ENCODE data around the gene RNF114. TPM values are rescaled to one million over a fixed set of nuclear protein-coding genes. Genes with fewer than 3 reads are reported as not detected.

The RNF114 gene
- polyA plus RNA-seq, 1 donor from 2014 or later: 109 TPM

- Histone ChIP-seq H3K36me3 (ENCODE audit: insufficient read depth, low read length) (no peaks in the 10 kb centered on the region), H3F3A (ENCODE audit: insufficient read depth, low read length, poor library complexity, severe bottlenecking) (no peaks in the 10 kb centered on the region), H3K9me2 (ENCODE audit: insufficient read depth, low read length) (no peaks in the 10 kb centered on the region), H3K9me3 (ENCODE audit: low read length) (no peaks in the 10 kb centered on the region), H3K9ac (ENCODE audit: low read length) (peak within 1 kb of the TSS; percentile 96), H3K27ac (ENCODE audit: low read length) (peak within 1 kb of the TSS; percentile 99), H3K4me3 (ENCODE audit: low read length) (peak within 1 kb of the TSS; percentile 88), H3K4me2 (ENCODE audit: low read length) (peak within 1 kb of the TSS; percentile 83), H2AFZ (ENCODE audit: low read depth, low read length) (peak within 1 kb of the TSS; percentile 94), H3K79me2 (replicated peaks; ENCODE audit: insufficient read depth, low read length) (peaks cover 36% of the 10 kb centered on the region), H4K20me1 (ENCODE audit: insufficient read depth) (no peaks in the 10 kb centered on the region), H3K27me3 (ENCODE audit: insufficient read depth, low read depth, low read length) (no peaks in the 10 kb centered on the region)
- peak; percentile 73 for TF ChIP-seq TAF1 (IDR thresholded peaks at IDR 0.05; ENCODE audit: low read depth)
- TF ChIP-seq RAD21 (conservative IDR thresholded peaks at IDR 0.05): peak; percentile 8
- TF ChIP-seq, protein P1, sequence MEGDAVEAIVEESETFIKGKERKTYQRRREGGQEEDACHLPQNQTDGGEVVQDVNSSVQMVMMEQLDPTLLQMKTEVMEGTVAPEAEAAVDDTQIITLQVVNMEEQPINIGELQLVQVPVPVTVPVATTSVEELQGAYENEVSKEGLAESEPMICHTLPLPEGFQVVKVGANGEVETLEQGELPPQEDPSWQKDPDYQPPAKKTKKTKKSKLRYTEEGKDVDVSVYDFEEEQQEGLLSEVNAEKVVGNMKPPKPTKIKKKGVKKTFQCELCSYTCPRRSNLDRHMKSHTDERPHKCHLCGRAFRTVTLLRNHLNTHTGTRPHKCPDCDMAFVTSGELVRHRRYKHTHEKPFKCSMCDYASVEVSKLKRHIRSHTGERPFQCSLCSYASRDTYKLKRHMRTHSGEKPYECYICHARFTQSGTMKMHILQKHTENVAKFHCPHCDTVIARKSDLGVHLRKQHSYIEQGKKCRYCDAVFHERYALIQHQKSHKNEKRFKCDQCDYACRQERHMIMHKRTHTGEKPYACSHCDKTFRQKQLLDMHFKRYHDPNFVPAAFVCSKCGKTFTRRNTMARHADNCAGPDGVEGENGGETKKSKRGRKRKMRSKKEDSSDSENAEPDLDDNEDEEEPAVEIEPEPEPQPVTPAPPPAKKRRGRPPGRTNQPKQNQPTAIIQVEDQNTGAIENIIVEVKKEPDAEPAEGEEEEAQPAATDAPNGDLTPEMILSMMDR (IDR thresholded peaks at IDR 0.05; ENCODE audit: poor library complexity, severe bottlenecking): no peak
- no peak for TF ChIP-seq EZH2 (IDR thresholded peaks at IDR 0.05; ENCODE audit: borderline replicate concordance, insufficient read depth, low read length, poor library complexity, severe bottlenecking)
- TF ChIP-seq POLR2AphosphoS5 (IDR thresholded peaks at IDR 0.05): peak; percentile 62
- peak; percentile 73 for TF ChIP-seq MXI1 (conservative IDR thresholded peaks at IDR 0.05; ENCODE audit: poor library complexity, severe bottlenecking)
- TF ChIP-seq EP300 (conservative IDR thresholded peaks at IDR 0.05; ENCODE audit: poor library complexity, severe bottlenecking): peak; percentile 64
- peak; percentile 22 for TF ChIP-seq SMC3 (conservative IDR thresholded peaks at IDR 0.05; ENCODE audit: poor library complexity)
- TF ChIP-seq REST (IDR thresholded peaks at IDR 0.05; ENCODE audit: borderline replicate concordance): peak; percentile 51
Measured at GRCh38 chr20:49915380-49916145, 20.6 kb upstream of the RNF114 start, which contains the start of gene SPATA2. Gene SPATA2, minus strand, starts transcription at chr20:49915529. Its CDS starts 7,039 bp downstream, at chr20:49908490.

- H3K9me3 ChIP-seq (ENCODE audit: low read length): no peaks in the 10 kb centered on the region
- H3K27ac ChIP-seq (ENCODE audit: low read length): peak overlapping the region; percentile 99
- H3K4me3 ChIP-seq (ENCODE audit: low read length): peak overlapping the region; percentile 88
- H3K4me2 ChIP-seq (ENCODE audit: low read length): no peak overlapping the region
- H2AFZ ChIP-seq (ENCODE audit: low read depth, low read length): peak overlapping the region; percentile 94
- no peaks in the 10 kb centered on the region for H3F3A ChIP-seq (ENCODE audit: insufficient read depth, low read length, poor library complexity, severe bottlenecking)
- H3K79me2 ChIP-seq (replicated peaks; ENCODE audit: insufficient read depth, low read length): peaks cover 36% of the 10 kb centered on the region
- H3K36me3 ChIP-seq (ENCODE audit: insufficient read depth, low read length): no peaks in the 10 kb centered on the region
- peak overlapping the region; percentile 96 for H3K9ac ChIP-seq (ENCODE audit: low read length)
- TF ChIP-seq REST (IDR thresholded peaks at IDR 0.05; ENCODE audit: borderline replicate concordance): no peak
- TF ChIP-seq, protein P1 (IDR thresholded peaks at IDR 0.05; ENCODE audit: poor library complexity, severe bottlenecking): no peak
- TF ChIP-seq EP300 (conservative IDR thresholded peaks at IDR 0.05; ENCODE audit: poor library complexity, severe bottlenecking): no peak
- H3K9me2 ChIP-seq (ENCODE audit: insufficient read depth, low read length): no peaks in the 10 kb centered on the region
- H4K20me1 ChIP-seq (ENCODE audit: insufficient read depth): no peaks in the 10 kb centered on the region
- no peaks in the 10 kb centered on the region for H3K27me3 ChIP-seq (ENCODE audit: insufficient read depth, low read depth, low read length)
Measured at GRCh38 chr20:49916146-49917002, 19.8 kb upstream of the RNF114 start.
